ENCODE data around the gene AHCYL2.
"Not testable (repeated sequence)": the region's sequence is repeated elsewhere in the genome, so short reads cannot be mapped to it uniquely, and the experiment has no call there.

AHCYL2 gene

GRCh38 chr7:129359638-129360037, 134.8 kb downstream of the AHCYL2 start:
- in situ Hi-C loops (cut with HindIII; ENCODE audit: low pct_ligation_motif_present, low sequenced_read_pairs), result no loop called here
- Histone ChIP-seq H3K27ac (no peak overlapping the region), H3K36me3 (replicated peaks) (no peaks in the 10 kb centered on the region), H3K27me3 (replicated peaks) (no peaks in the 10 kb centered on the region), H3K4me3 (ENCODE audit: low read depth, low read length) (no peak overlapping the region)
- TF ChIP-seq, protein P1, sequence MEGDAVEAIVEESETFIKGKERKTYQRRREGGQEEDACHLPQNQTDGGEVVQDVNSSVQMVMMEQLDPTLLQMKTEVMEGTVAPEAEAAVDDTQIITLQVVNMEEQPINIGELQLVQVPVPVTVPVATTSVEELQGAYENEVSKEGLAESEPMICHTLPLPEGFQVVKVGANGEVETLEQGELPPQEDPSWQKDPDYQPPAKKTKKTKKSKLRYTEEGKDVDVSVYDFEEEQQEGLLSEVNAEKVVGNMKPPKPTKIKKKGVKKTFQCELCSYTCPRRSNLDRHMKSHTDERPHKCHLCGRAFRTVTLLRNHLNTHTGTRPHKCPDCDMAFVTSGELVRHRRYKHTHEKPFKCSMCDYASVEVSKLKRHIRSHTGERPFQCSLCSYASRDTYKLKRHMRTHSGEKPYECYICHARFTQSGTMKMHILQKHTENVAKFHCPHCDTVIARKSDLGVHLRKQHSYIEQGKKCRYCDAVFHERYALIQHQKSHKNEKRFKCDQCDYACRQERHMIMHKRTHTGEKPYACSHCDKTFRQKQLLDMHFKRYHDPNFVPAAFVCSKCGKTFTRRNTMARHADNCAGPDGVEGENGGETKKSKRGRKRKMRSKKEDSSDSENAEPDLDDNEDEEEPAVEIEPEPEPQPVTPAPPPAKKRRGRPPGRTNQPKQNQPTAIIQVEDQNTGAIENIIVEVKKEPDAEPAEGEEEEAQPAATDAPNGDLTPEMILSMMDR (IDR thresholded peaks at IDR 0.05; ENCODE audit: low read depth, low read length, missing control alignments), result no peak
- no peak for DNase-seq

DNA sequence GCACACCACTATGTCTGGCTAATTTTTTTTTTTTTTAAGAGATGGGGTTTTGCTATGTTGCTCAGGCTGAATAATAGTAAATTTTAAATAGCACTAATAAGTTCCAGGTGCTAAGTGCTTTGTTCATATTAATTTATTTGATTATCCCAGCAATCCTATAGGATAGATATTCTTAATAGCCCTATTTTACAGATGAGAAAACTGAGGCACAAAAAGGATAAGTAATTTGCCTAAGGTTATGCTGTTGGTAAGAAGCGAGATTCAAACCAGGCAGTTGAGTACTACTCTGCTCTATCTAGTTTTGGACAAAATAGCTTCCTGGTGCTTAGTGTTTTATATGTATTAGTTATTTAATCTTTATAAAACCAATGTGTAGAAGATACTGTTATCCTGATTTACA, 136.9 kb downstream of the AHCYL2 start:
- in situ Hi-C loops (cut with HindIII; ENCODE audit: low pct_ligation_motif_present, low sequenced_read_pairs), result no loop called here
- no peak overlapping the region for H3K4me3 ChIP-seq (ENCODE audit: low read depth, low read length)
- no peak overlapping the region for H3K27ac ChIP-seq
- H3K36me3 ChIP-seq (replicated peaks), result no peaks in the 10 kb centered on the region
- no peaks in the 10 kb centered on the region for H3K27me3 ChIP-seq (replicated peaks)
- TF ChIP-seq, protein P1 (IDR thresholded peaks at IDR 0.05; ENCODE audit: low read depth, low read length, missing control alignments), result no peak
- no peak for DNase-seq

DNA sequence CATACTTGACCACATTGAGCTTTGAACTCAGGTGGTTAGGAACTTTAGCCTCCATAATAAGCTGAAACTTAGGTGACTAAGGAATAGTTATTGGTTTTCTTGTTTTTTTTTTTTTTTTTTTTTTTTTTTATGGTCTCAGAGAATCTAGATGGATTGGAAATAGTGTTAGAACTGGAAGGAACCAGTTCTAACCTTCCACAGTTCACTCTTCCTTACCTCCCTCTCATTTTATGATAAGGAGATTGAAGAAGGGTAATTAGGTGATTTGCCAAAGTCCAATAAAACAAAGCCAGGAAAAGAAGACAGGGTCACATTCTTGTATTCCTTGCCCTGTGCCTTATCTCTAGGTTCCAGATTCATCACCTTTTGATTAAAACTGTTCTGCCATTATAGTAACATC, 137.7 kb downstream of the AHCYL2 start:
- in situ Hi-C loops (cut with HindIII; ENCODE audit: low pct_ligation_motif_present, low sequenced_read_pairs), result no loop called here
- TF ChIP-seq, protein P1 (IDR thresholded peaks at IDR 0.05; ENCODE audit: low read depth, low read length, missing control alignments), result no peak
- no peak for DNase-seq
- H3K27me3 ChIP-seq (replicated peaks), result no peaks in the 10 kb centered on the region
- H3K4me3 ChIP-seq (ENCODE audit: low read depth, low read length), result no peak overlapping the region
- H3K36me3 ChIP-seq (replicated peaks), result no peaks in the 10 kb centered on the region
- no peak overlapping the region for H3K27ac ChIP-seq

DNA sequence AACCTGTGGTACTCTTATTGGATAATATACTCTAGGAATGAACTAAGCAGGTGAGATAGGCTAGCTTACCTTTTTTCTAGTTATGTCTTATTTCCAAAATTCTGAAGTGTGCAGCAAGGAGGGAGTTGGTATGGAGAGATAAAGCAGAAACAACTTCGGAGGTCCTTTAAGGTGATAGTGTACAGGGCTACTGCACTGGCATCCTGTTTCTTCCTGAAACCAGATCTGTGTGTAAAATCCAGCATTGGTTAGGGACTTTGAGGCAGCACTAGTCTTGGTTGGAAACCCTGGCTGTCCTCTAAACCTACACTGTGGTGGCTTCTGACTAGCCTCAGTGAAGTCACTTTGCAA, 142.5 kb downstream of the AHCYL2 start:
- H3K27ac ChIP-seq, result no peak overlapping the region
- in situ Hi-C loops (cut with HindIII; ENCODE audit: low pct_ligation_motif_present, low sequenced_read_pairs), result no loop called here
- no peaks in the 10 kb centered on the region for H3K27me3 ChIP-seq (replicated peaks)
- H3K36me3 ChIP-seq (replicated peaks), result no peaks in the 10 kb centered on the region
- H3K4me3 ChIP-seq (ENCODE audit: low read depth, low read length), result no peak overlapping the region
- TF ChIP-seq, protein P1 (IDR thresholded peaks at IDR 0.05; ENCODE audit: low read depth, low read length, missing control alignments), result no peak
- no peak for DNase-seq

DNA sequence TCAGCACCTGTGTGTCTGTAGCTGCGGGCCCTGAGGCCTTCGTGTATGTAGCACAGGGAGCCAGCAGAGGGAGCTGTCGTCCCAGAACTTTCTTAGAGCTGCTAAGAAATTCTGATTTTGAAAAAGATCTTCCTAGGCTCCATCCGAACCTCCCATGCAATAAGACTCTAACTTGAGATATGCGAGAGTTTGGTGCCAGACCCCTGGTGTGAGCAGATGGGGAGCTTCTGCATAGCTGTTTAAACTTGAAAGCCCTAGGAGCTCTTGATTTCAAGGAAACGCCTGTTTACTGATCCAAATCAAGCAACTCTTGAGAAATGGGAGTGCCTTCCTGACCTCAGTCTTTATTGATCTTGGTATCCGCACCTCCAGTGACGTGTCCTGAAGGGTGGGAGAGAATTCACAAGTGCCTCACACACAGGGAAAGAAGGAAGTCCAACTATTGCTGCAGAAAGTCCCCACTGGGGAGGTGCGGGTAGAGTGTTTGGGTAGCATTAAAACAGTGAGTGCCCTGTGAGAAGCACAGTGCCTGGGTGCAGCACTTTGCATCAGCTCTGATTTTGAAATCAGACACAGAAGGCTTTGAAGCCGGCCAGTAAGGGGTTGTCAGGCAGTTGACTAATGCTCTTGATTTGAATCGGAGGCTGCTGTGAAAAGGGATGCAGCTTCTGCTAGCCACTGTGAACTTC, 143.0 kb downstream of the AHCYL2 start:
- TF ChIP-seq, protein P1 (IDR thresholded peaks at IDR 0.05; ENCODE audit: low read depth, low read length, missing control alignments), result peak; percentile 93
- Histone ChIP-seq H3K4me3 (ENCODE audit: low read depth, low read length) (no peak overlapping the region), H3K36me3 (replicated peaks) (no peaks in the 10 kb centered on the region), H3K27ac (no peak overlapping the region), H3K27me3 (replicated peaks) (no peaks in the 10 kb centered on the region)
- DNase-seq, result peak; percentile 55
- in situ Hi-C loops (cut with HindIII; ENCODE audit: low pct_ligation_motif_present, low sequenced_read_pairs), result no loop called here

- DNase-seq, result no peak
- Histone ChIP-seq H3K27ac (no peak overlapping the region), H3K27me3 (replicated peaks) (no peaks in the 10 kb centered on the region), H3K4me3 (ENCODE audit: low read depth, low read length) (no peak overlapping the region), H3K36me3 (replicated peaks) (no peaks in the 10 kb centered on the region)
- TF ChIP-seq, protein P1 (IDR thresholded peaks at IDR 0.05; ENCODE audit: low read depth, low read length, missing control alignments), result no peak
- in situ Hi-C loops (cut with HindIII; ENCODE audit: low pct_ligation_motif_present, low sequenced_read_pairs), result no loop called here
Measured at GRCh38 chr7:129368389-129368986, 143.7 kb downstream of the AHCYL2 start.

- DNase-seq; H3K27ac ChIP-seq; H3K36me3 ChIP-seq (replicated peaks); H3K27me3 ChIP-seq (replicated peaks); H3K4me3 ChIP-seq (ENCODE audit: low read depth, low read length); in situ Hi-C loops (cut with HindIII; ENCODE audit: low pct_ligation_motif_present, low sequenced_read_pairs): not testable (repeated sequence)
Measured at GRCh38 chr7:129369447-129369846, 144.6 kb downstream of the AHCYL2 start.

Measured in brain microvascular endothelial cell (primary cell).